NOMO-1 (cell line): ENCODE data around the gene TAF6L.
A peak's percentile ranks its signal among the peaks of the same experiment; 100 is the strongest.
"Not testable (repeated sequence)": the region's sequence is repeated elsewhere in the genome, so short reads cannot be mapped to it uniquely, and the experiment has no call there.

Experiments
- DNase-seq, 2 experiments: peaks; one replicate each; lab custom pipeline; 2025; ENCODE audit not compliant: unreplicated experiment in 2 of 2; lab: John Stamatoyannopoulos, UW

TAF6L gene

GRCh38 chr11:62755086-62755615 is 16.0 kb upstream of the TAF6L start:
- no peak for DNase-seq

- DNase-seq = no peak
These were observed 13.1 kb upstream of the TAF6L start for GRCh38 chr11:62757846-62758788.

GRCh38 chr11:62760867-62761227 is 10.3 kb upstream of the TAF6L start:
- not testable (repeated sequence) for DNase-seq

GRCh38 chr11:62770778-62771143 is 435 bp upstream of the TAF6L start:
- DNase-seq = peak in 1 of 2 experiments; percentile 45

- DNase-seq = no peak
These were observed 3.2 kb downstream of the TAF6L start for GRCh38 chr11:62774407-62774806.

GRCh38 chr11:62775646-62776045 is 4.5 kb downstream of the TAF6L start:
- no peak for DNase-seq

GRCh38 chr11:62777389-62777788 is 6.2 kb downstream of the TAF6L start:
- no peak for DNase-seq

GRCh38 chr11:62778441-62778840 is 7.2 kb downstream of the TAF6L start:
- DNase-seq = no peak

GRCh38 chr11:62782753-62783152 is 11.6 kb downstream of the TAF6L start:
- DNase-seq = no peak

GRCh38 chr11:62786318-62787004 is 15.3 kb downstream of the TAF6L start:
- DNase-seq = peak; percentile 76 to 83

- DNase-seq = peak; percentile 97 to 99
These were observed 16.0 kb downstream of the TAF6L start, which contains the start of gene TMEM179B for GRCh38 chr11:62787005-62787759. Gene TMEM179B, plus strand, starts transcription at chr11:62787402. Its CDS starts 30 bp downstream, at chr11:62787432.

- no peak for DNase-seq
These were observed 17.8 kb downstream of the TAF6L start for GRCh38 chr11:62788991-62789390.

- no peak for DNase-seq
These were observed 18.4 kb downstream of the TAF6L start for GRCh38 chr11:62789576-62789975.

- peak; percentile 71 to 89 for DNase-seq
These were observed 20.5 kb downstream of the TAF6L start, which contains the start of gene TMEM223 for GRCh38 chr11:62791501-62792201. Gene TMEM223, minus strand, starts transcription at chr11:62792006. Its CDS starts 12 bp downstream, at chr11:62791994.

GRCh38 chr11:62792202-62792575 is 21.0 kb downstream of the TAF6L start:
- DNase-seq = no peak

- no peak for DNase-seq
These were observed 23.1 kb downstream of the TAF6L start for GRCh38 chr11:62794201-62794775.

GRCh38 chr11:62796281-62796680 is 25.1 kb downstream of the TAF6L start:
- DNase-seq = no peak

GRCh38 chr11:62799486-62799885 is 28.3 kb downstream of the TAF6L start:
- no peak for DNase-seq

- DNase-seq = no peak
These were observed 29.9 kb downstream of the TAF6L start for GRCh38 chr11:62801071-62801470.
